Measurements from ENCODE around the gene HIBCH. TPM values are rescaled to one million over a fixed set of nuclear protein-coding genes. Genes with fewer than 3 reads are reported as not detected.

The HIBCH gene
- total RNA-seq, 1 experiment from 2014 or later = 24.7 TPM

DNA sequence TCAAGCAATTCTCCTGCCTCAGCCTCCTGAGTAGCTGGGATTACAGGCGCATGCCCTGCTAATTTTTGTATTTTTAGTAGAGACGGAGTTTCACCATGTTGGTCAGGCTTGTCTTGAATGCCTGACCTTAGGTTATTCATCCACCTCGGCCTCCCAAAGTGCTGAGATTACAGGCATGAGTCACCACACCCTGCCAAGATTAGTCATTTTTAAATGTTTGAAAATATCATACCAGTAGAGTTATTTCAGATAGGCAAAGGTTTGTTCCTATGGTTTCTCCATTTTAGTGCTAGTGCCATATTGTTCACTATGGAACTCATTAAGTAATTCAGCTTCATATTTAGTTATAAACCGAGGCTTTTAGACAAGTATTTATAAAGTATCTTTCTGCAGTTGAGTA, 52.3 kb downstream of the HIBCH start:
- Histone ChIP-seq H2AFZ (ENCODE audit: low read depth, low read length, poor library complexity, severe bottlenecking) (no peak overlapping the region), H3K9me2 (ENCODE audit: insufficient read depth) (no peaks in the 10 kb centered on the region), H3K79me2 (ENCODE audit: insufficient read depth, low read length) (no peaks in the 10 kb centered on the region), H3K27ac (ENCODE audit: low read depth, low read length) (peak overlapping the region; percentile 46; the same call in 1 of the 2 replicates), H3K4me1 (ENCODE audit: control insufficient read depth in 1 of 2, insufficient read depth in 2 of 2, low read length in 2 of 2) (peaks cover 17 to 24% of the 10 kb centered on the region in 2 experiments), H3K36me3 (ENCODE audit: control insufficient read depth in 1 of 2, insufficient read depth in 2 of 2, low read length in 2 of 2) (no peaks in the 10 kb centered on the region), H3K4me3 (replicated peaks in 1 of 2; ENCODE audit: low read depth in 1 of 2, low read length in 2 of 2) (peak overlapping the region in 1 of 2 experiments; percentile 38; a peak in 2 of 4 replicates), H3K27me3 (ENCODE audit: insufficient read depth, low read length) (no peaks in the 10 kb centered on the region), H3K4me2 (ENCODE audit: low read length) (peak overlapping the region; percentile 66), H4K20me1 (ENCODE audit: insufficient read depth) (no peaks in the 10 kb centered on the region), H3K9ac (ENCODE audit: low read length) (no peak overlapping the region), H3K9me3 (ENCODE audit: control insufficient read depth in 1 of 2, insufficient read depth in 1 of 2, low read depth in 1 of 2, low read length in 2 of 2) (no peaks in the 10 kb centered on the region)
- TF ChIP-seq JUND (IDR thresholded peaks at IDR 0.05) = peak; percentile 84
- TF ChIP-seq CEBPB (IDR thresholded peaks at IDR 0.05; ENCODE audit: low read depth) = peak; percentile 63
- peak; percentile 79 for TF ChIP-seq CBX3 (IDR thresholded peaks at IDR 0.05; ENCODE audit: low read depth)
- TF ChIP-seq FOSL1 (IDR thresholded peaks at IDR 0.05; ENCODE audit: low read depth) = peak; percentile 88
- TF ChIP-seq EGR1 (IDR thresholded peaks at IDR 0.05; ENCODE audit: low read depth) = no peak
- no peak for TF ChIP-seq SRF (IDR thresholded peaks at IDR 0.05; ENCODE audit: low read depth)
- TF ChIP-seq, protein P1, sequence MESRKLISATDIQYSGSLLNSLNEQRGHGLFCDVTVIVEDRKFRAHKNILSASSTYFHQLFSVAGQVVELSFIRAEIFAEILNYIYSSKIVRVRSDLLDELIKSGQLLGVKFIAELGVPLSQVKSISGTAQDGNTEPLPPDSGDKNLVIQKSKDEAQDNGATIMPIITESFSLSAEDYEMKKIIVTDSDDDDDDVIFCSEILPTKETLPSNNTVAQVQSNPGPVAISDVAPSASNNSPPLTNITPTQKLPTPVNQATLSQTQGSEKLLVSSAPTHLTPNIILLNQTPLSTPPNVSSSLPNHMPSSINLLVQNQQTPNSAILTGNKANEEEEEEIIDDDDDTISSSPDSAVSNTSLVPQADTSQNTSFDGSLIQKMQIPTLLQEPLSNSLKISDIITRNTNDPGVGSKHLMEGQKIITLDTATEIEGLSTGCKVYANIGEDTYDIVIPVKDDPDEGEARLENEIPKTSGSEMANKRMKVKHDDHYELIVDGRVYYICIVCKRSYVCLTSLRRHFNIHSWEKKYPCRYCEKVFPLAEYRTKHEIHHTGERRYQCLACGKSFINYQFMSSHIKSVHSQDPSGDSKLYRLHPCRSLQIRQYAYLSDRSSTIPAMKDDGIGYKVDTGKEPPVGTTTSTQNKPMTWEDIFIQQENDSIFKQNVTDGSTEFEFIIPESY (IDR thresholded peaks at IDR 0.05; ENCODE audit: extremely low read depth, insufficient replicate concordance, low read length) = no peak
- TF ChIP-seq, protein P2, sequence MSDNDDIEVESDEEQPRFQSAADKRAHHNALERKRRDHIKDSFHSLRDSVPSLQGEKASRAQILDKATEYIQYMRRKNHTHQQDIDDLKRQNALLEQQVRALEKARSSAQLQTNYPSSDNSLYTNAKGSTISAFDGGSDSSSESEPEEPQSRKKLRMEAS (IDR thresholded peaks at IDR 0.05) = peak; percentile 28; the same call in 1 of the 2 replicates
- peak; percentile 57 for TF ChIP-seq SP1 (IDR thresholded peaks at IDR 0.05; ENCODE audit: low read depth)
- TF ChIP-seq ZFX (IDR thresholded peaks at IDR 0.05) = no peak
- TF ChIP-seq TCF7L2 (IDR thresholded peaks at IDR 0.05; ENCODE audit: borderline replicate concordance, extremely low read depth, insufficient read depth, insufficient read length) = no peak
- intact Hi-C loops (cut with micrococcal nuclease) = no loop called here
- ATAC-seq = peak; percentile 92
- ChIA-PET RAD21 (ENCODE audit: low non-redundant PET in 1 of 2, low total read pairs in 2 of 2, uncharacterized antibody in 2 of 2, unreplicated experiment in 2 of 2) (no interaction called here), CTCF (interaction anchor here (0.6 kb wide), 1 partner anchor 10 kb away, joined by 3 read pairs; no protein-coding TSS in a partner anchor), POLR2A (no interaction called here)
- BruUV-seq (replicated peaks) = no TSS peak
- peak; percentile 44 for DNase-seq (ENCODE audit: low read depth, low spot score)

Data from HCT116 (cell line).